ENCODE results near the gene SNAP29.

SNAP29 gene

GRCh38 chr22:20881231-20881630 lies 22.4 kb downstream of the SNAP29 start:
- no peak for TF ChIP-seq CTCF (IDR thresholded peaks at IDR 0.05; ENCODE audit: insufficient read depth, low read depth, low read length, missing control alignments)
- DNase-seq (ENCODE audit: low read depth): peak; percentile 52
- no peak overlapping the region for H3K4me3 ChIP-seq (ENCODE audit: low read length)

- DNase-seq (ENCODE audit: low read depth): no peak
- no peak overlapping the region for H3K4me3 ChIP-seq (ENCODE audit: low read length)
- no peak for TF ChIP-seq CTCF (IDR thresholded peaks at IDR 0.05; ENCODE audit: insufficient read depth, low read depth, low read length, missing control alignments)
These were observed 23.3 kb downstream of the SNAP29 start for GRCh38 chr22:20881869-20882815.

- H3K4me3 ChIP-seq (ENCODE audit: low read length): no peak overlapping the region
- no peak for TF ChIP-seq CTCF (IDR thresholded peaks at IDR 0.05; ENCODE audit: insufficient read depth, low read depth, low read length, missing control alignments)
- no peak for DNase-seq (ENCODE audit: low read depth)
These were observed 24.0 kb downstream of the SNAP29 start for GRCh38 chr22:20882855-20883254.

GRCh38 chr22:20884454-20884853 lies 25.6 kb downstream of the SNAP29 start:
- no peak for TF ChIP-seq CTCF (IDR thresholded peaks at IDR 0.05; ENCODE audit: insufficient read depth, low read depth, low read length, missing control alignments)

GRCh38 chr22:20885017-20885556 lies 26.3 kb downstream of the SNAP29 start:
- H3K4me3 ChIP-seq (ENCODE audit: low read length): no peak overlapping the region

More at GRCh38 chr22:20884454-20884853, 25.6 kb downstream of the SNAP29 start:
- no peak for DNase-seq (ENCODE audit: low read depth)
- H3K4me3 ChIP-seq (ENCODE audit: low read length): no peak overlapping the region

GRCh38 chr22:20885557-20886323 lies 26.9 kb downstream of the SNAP29 start:
- peak; percentile 98 for TF ChIP-seq CTCF (IDR thresholded peaks at IDR 0.05; ENCODE audit: insufficient read depth, low read depth, low read length, missing control alignments)
- H3K4me3 ChIP-seq (ENCODE audit: low read length): no peak overlapping the region
- peak; percentile 82 for DNase-seq (ENCODE audit: low read depth)

More at GRCh38 chr22:20885017-20885556, 26.3 kb downstream of the SNAP29 start:
- TF ChIP-seq CTCF (IDR thresholded peaks at IDR 0.05; ENCODE audit: insufficient read depth, low read depth, low read length, missing control alignments): no peak
- no peak for DNase-seq (ENCODE audit: low read depth)
